SK-N-SH treated with all-trans-retinoic acid at 6 μM for 48 hours (cell line): Measurements from ENCODE around the gene RAET1E.

ENCODE experiments used
- ATAC-seq: fragments of 200-7000 bp; cut with Tn5 transposase; 3 replicates; pipeline ENCODE4 v1.9.1; 2020; ENCODE audit warnings: mild to moderate bottlenecking, moderate library complexity
- ARNTL ChIP-seq: fragments of 450-650 bp; formaldehyde crosslinking; IDR thresholded peaks from 2 replicates; pipeline ENCODE4 v1.5.0; 2020; ENCODE audit warnings: low read depth, mild to moderate bottlenecking, moderate library complexity, borderline replicate concordance
- BACH2 ChIP-seq: fragments of 250-450 bp; sonication (Bioruptor Pico); IDR thresholded peaks from 2 replicates; pipeline ENCODE4 v1.9.0; 2021; ENCODE audit warnings: mild to moderate bottlenecking, borderline replicate concordance
- CREB5 ChIP-seq: fragments of 250-450 bp; sonication (Bioruptor Pico); IDR thresholded peaks from 2 replicates; pipeline ENCODE4 v1.5.1; 2020; ENCODE audit warnings: low read depth, mild to moderate bottlenecking, moderate library complexity
- CSDC2 ChIP-seq: fragments of 250-450 bp; sonication (Bioruptor Pico); IDR thresholded peaks from 2 replicates; pipeline ENCODE4 v1.5.0; 2020; ENCODE audit warnings: mild to moderate bottlenecking, moderate library complexity
- CSRNP3 ChIP-seq: fragments of 250-450 bp; sonication (Bioruptor Pico); IDR thresholded peaks from 2 replicates; pipeline ENCODE4 v1.5.1; 2021; ENCODE audit warnings: mild to moderate bottlenecking, moderate library complexity
- GLIS3 ChIP-seq: fragments of 250-450 bp; sonication (Bioruptor Pico); IDR thresholded peaks from 2 replicates; pipeline ENCODE4 v1.5.0; 2020; ENCODE audit warnings: mild to moderate bottlenecking, moderate library complexity
- ISL1 ChIP-seq: fragments of 250-450 bp; sonication (Bioruptor Pico); IDR thresholded peaks from 2 replicates; pipeline ENCODE4 v2.1.2; 2022; ENCODE audit warnings: mild to moderate bottlenecking, moderate library complexity
- OSR1 ChIP-seq: fragments of 250-450 bp; sonication (Bioruptor Pico); IDR thresholded peaks from 2 replicates; pipeline ENCODE4 v1.8.0; 2022; ENCODE audit warnings: moderate library complexity, mild to moderate bottlenecking, inconsistent platforms
- PATZ1 ChIP-seq: fragments of 250-450 bp; sonication (Bioruptor Pico); IDR thresholded peaks from 2 replicates; pipeline ENCODE4 v1.8.0; 2020; ENCODE audit warnings: mild to moderate bottlenecking, moderate library complexity, borderline replicate concordance
- POU6F1 ChIP-seq: fragments of 250-450 bp; sonication (Bioruptor Pico); IDR thresholded peaks from 2 replicates; pipeline ENCODE4 v1.8.0; 2021; ENCODE audit warnings: low read depth, mild to moderate bottlenecking, moderate library complexity, borderline replicate concordance
- PPARA ChIP-seq: fragments of 250-450 bp; sonication (Bioruptor Pico); IDR thresholded peaks from 2 replicates; pipeline ENCODE4 v1.5.0; 2020; ENCODE audit warnings: mild to moderate bottlenecking, borderline replicate concordance
- RARB ChIP-seq: fragments of 250-450 bp; sonication (Bioruptor Pico); IDR thresholded peaks from 2 replicates; pipeline ENCODE4 v1.8.0; 2021; ENCODE audit warnings: mild to moderate bottlenecking, moderate library complexity
- SNAI2 ChIP-seq: fragments of 250-450 bp; sonication (Bioruptor Pico); IDR thresholded peaks from 2 replicates; pipeline ENCODE4 v1.5.0; 2020; ENCODE audit warnings: mild to moderate bottlenecking, moderate library complexity
- TCF4 ChIP-seq: fragments of 250-450 bp; sonication (Bioruptor Pico); IDR thresholded peaks from 2 replicates; pipeline ENCODE4 v1.8.0; 2021; ENCODE audit warnings: mild to moderate bottlenecking, moderate library complexity, borderline replicate concordance
- TOX ChIP-seq: fragments of 250-450 bp; sonication (Bioruptor Pico); IDR thresholded peaks from 2 replicates; pipeline ENCODE4 v1.8.0; 2021; ENCODE audit warnings: mild to moderate bottlenecking, moderate library complexity, borderline replicate concordance
- TSHZ2 ChIP-seq: fragments of 250-450 bp; sonication (Bioruptor Pico); IDR thresholded peaks from 2 replicates; pipeline ENCODE4 v1.5.0; 2020; ENCODE audit warnings: mild to moderate bottlenecking, moderate library complexity
- ZC3H10 ChIP-seq: fragments of 250-450 bp; sonication (Bioruptor Pico); IDR thresholded peaks from 2 replicates; pipeline ENCODE4 v1.5.1; 2021; ENCODE audit warnings: mild to moderate bottlenecking, moderate library complexity
- ZFP3 ChIP-seq: fragments of 250-450 bp; sonication (Bioruptor Pico); IDR thresholded peaks from 2 replicates; pipeline ENCODE4 v1.5.0; 2020; ENCODE audit warnings: mild to moderate bottlenecking, moderate library complexity
- ZFP30 ChIP-seq: fragments of 450-650 bp; formaldehyde crosslinking; IDR thresholded peaks from 2 replicates; pipeline ENCODE4 v1.5.0; 2022; ENCODE audit warnings: mild to moderate bottlenecking, moderate library complexity
- ZNF565 ChIP-seq: fragments of 450-650 bp; formaldehyde crosslinking; conservative IDR thresholded peaks from 2 replicates; pipeline ENCODE4 v1.5.0; 2020; ENCODE audit warnings: low read depth, mild to moderate bottlenecking, moderate library complexity
- ZNF70 ChIP-seq: fragments of 450-650 bp; formaldehyde crosslinking; IDR thresholded peaks from 2 replicates; pipeline ENCODE4 v1.5.0; 2020; ENCODE audit warnings: mild to moderate bottlenecking, moderate library complexity
- ZNF8 ChIP-seq: fragments of 450-650 bp; formaldehyde crosslinking; IDR thresholded peaks from 2 replicates; pipeline ENCODE4 v1.5.0; 2020; ENCODE audit warnings: mild to moderate bottlenecking, moderate library complexity

The RAET1E gene

GRCh38 chr6:149888659-149889058, 9.3 kb downstream of the RAET1E start:
- ATAC-seq: no peak
- TF ChIP-seq ZNF70 (CRISPR knock-in tag) (no peak), TOX (CRISPR knock-in tag) (no peak), TSHZ2 (no peak), ARNTL (CRISPR knock-in tag) (no peak), ZNF8 (CRISPR knock-in tag) (no peak), RARB (CRISPR knock-in tag) (no peak)

GRCh38 chr6:149888093-149888492, 9.8 kb downstream of the RAET1E start:
- no peak for ATAC-seq
- TF ChIP-seq RARB (CRISPR knock-in tag) (no peak), OSR1 (CRISPR knock-in tag) (no peak), TCF4 (CRISPR knock-in tag) (no peak), ISL1 (CRISPR knock-in tag) (no peak), ARNTL (CRISPR knock-in tag) (no peak), TSHZ2 (no peak), ZNF8 (CRISPR knock-in tag) (no peak), ZNF565 (CRISPR knock-in tag) (no peak), CSDC2 (CRISPR knock-in tag) (no peak), ZFP3 (CRISPR knock-in tag) (no peak), SNAI2 (CRISPR knock-in tag) (no peak), TOX (CRISPR knock-in tag) (no peak), CREB5 (CRISPR knock-in tag) (no peak), PATZ1 (CRISPR knock-in tag) (no peak), BACH2 (CRISPR knock-in tag) (no peak), ZNF70 (CRISPR knock-in tag) (no peak), ZC3H10 (no peak), GLIS3 (CRISPR knock-in tag) (no peak), PPARA (no peak), CSRNP3 (CRISPR knock-in tag) (no peak)
- TF ChIP-seq, all 23 proteins: peak for 0

GRCh38 chr6:149887343-149887742, 10.6 kb downstream of the RAET1E start:
- TF ChIP-seq GLIS3 (CRISPR knock-in tag): no peak
- TF ChIP-seq TCF4 (CRISPR knock-in tag): no peak
- TF ChIP-seq CSDC2 (CRISPR knock-in tag): no peak
- no peak for TF ChIP-seq POU6F1 (CRISPR knock-in tag)
- no peak for TF ChIP-seq ISL1 (CRISPR knock-in tag)
- no peak for TF ChIP-seq SNAI2 (CRISPR knock-in tag)
- TF ChIP-seq PATZ1 (CRISPR knock-in tag): no peak
- no peak for TF ChIP-seq ARNTL (CRISPR knock-in tag)
- no peak for TF ChIP-seq ZFP30 (CRISPR knock-in tag)

More at GRCh38 chr6:149887343-149887742, 10.6 kb downstream of the RAET1E start:
- no peak for ATAC-seq
